ENCODE results near the gene LIAS. TPM values are rescaled to one million over a fixed set of nuclear protein-coding genes. Genes with fewer than 3 reads are reported as not detected.

Gene LIAS
- total and polyA plus RNA-seq, 2 donors (not counting 1 experiment from before 2014, with no cell fraction given) = 12.0 to 20.9 TPM

GRCh38 chr4:39476187-39476895, 17.5 kb downstream of the LIAS start:
- CTCF ChIA-PET = interaction anchor here (1.1 kb wide), 1 partner anchor 171 kb away, joined by 3 read pairs; no protein-coding TSS in a partner anchor
- no peak overlapping the region for H3K9ac ChIP-seq (ENCODE audit: low read length)
- no peak overlapping the region for H3K4me3 ChIP-seq (ENCODE audit: control extremely low read depth in 1 of 5, extremely low read depth in 1 of 5, insufficient read depth in 1 of 5, low read depth in 2 of 5, low read length in 4 of 5)
- no peaks in the 10 kb centered on the region for H3K27me3 Mint-ChIP-seq
- intact Hi-C loops (cut with micrococcal nuclease) = no loop called here
- H3K27ac Mint-ChIP-seq = no peak overlapping the region
- POLR2A ChIA-PET = no interaction called here
- H3K4me2 ChIP-seq (replicated peaks; ENCODE audit: low read depth, low read length, poor library complexity, severe bottlenecking) = no peak overlapping the region
- no peaks in the 10 kb centered on the region for H3K79me2 ChIP-seq (ENCODE audit: control insufficient read depth, insufficient read depth, low read length)
- no peak overlapping the region for H3K27ac ChIP-seq (ENCODE audit: low read length in 2 of 2)
- H4K20me1 ChIP-seq (ENCODE audit: control insufficient read depth, insufficient read depth, low read length, poor library complexity, severe bottlenecking) = no peaks in the 10 kb centered on the region
- no peak overlapping the region for H2AFZ ChIP-seq (ENCODE audit: insufficient read depth, low read depth, low read length, poor library complexity, severe bottlenecking)
- peaks cover 0 to 1% of the 10 kb centered on the region in 2 experiments for H3K36me3 ChIP-seq (replicated peaks in 1 of 2; ENCODE audit: control extremely low read depth in 1 of 2, control insufficient read depth in 1 of 2, extremely low read depth in 1 of 2, insufficient read depth in 2 of 2, low read length in 1 of 2)
- no peaks in the 10 kb centered on the region for H3K4me1 ChIP-seq (ENCODE audit: control insufficient read depth in 2 of 2, insufficient read depth in 2 of 2, low read length in 2 of 2)
- 100% methylated on average over 2 of the region's 5 CpGs for WGBS (ENCODE audit: insufficient coverage)
- DNase-seq (no peak), ATAC-seq (ENCODE audit: low read depth) (no peak)
- no peaks in the 10 kb centered on the region for H3K9me3 Mint-ChIP-seq (ENCODE audit: insufficient read depth)
- H3K9me3 ChIP-seq (ENCODE audit: control extremely low read depth in 1 of 3, control insufficient read depth in 2 of 3, insufficient read depth in 1 of 3, low read length in 2 of 3) = no peaks in the 10 kb centered on the region
- no peak overlapping the region for H3K4me3 Mint-ChIP-seq
- no peaks in the 10 kb centered on the region for H3K27me3 ChIP-seq (replicated peaks in 1 of 4; ENCODE audit: control extremely low read depth in 1 of 4, control insufficient read depth in 3 of 4, insufficient read depth in 4 of 4, low read length in 3 of 4)
- no peak for TF ChIP-seq CTCF (IDR thresholded peaks at IDR 0.05)
- H3K4me1 Mint-ChIP-seq = no peaks in the 10 kb centered on the region

- CTCF ChIA-PET = interaction anchor here (2.2 kb wide), 1 partner anchor 11 kb away, joined by 8 read pairs; no protein-coding TSS in a partner anchor
- H3K9me3 Mint-ChIP-seq (ENCODE audit: insufficient read depth) = no peaks in the 10 kb centered on the region
- Histone ChIP-seq H4K20me1 (ENCODE audit: control insufficient read depth, insufficient read depth, low read length, poor library complexity, severe bottlenecking) (no peaks in the 10 kb centered on the region), H3K36me3 (replicated peaks in 1 of 2; ENCODE audit: control extremely low read depth in 1 of 2, control insufficient read depth in 1 of 2, extremely low read depth in 1 of 2, insufficient read depth in 2 of 2, low read length in 1 of 2) (no peaks in the 10 kb centered on the region), H3K9me3 (ENCODE audit: control extremely low read depth in 1 of 3, control insufficient read depth in 2 of 3, insufficient read depth in 1 of 3, low read length in 2 of 3) (peaks cover 0 to 18% (median 6%) of the 10 kb centered on the region in 3 donors), H3K79me2 (ENCODE audit: control insufficient read depth, insufficient read depth, low read length) (no peaks in the 10 kb centered on the region), H3K4me2 (replicated peaks; ENCODE audit: low read depth, low read length, poor library complexity, severe bottlenecking) (no peak overlapping the region), H3K27ac (ENCODE audit: low read length in 2 of 2) (no peak overlapping the region), H3K4me3 (ENCODE audit: control extremely low read depth in 1 of 5, extremely low read depth in 1 of 5, insufficient read depth in 1 of 5, low read depth in 2 of 5, low read length in 4 of 5) (no peak overlapping the region), H3K4me1 (ENCODE audit: control insufficient read depth in 2 of 2, insufficient read depth in 2 of 2, low read length in 2 of 2) (no peaks in the 10 kb centered on the region), H2AFZ (ENCODE audit: insufficient read depth, low read depth, low read length, poor library complexity, severe bottlenecking) (no peak overlapping the region), H3K27me3 (replicated peaks in 1 of 4; ENCODE audit: control extremely low read depth in 1 of 4, control insufficient read depth in 3 of 4, insufficient read depth in 4 of 4, low read length in 3 of 4) (no peaks in the 10 kb centered on the region), H3K9ac (ENCODE audit: low read length) (no peak overlapping the region)
- intact Hi-C loops (cut with micrococcal nuclease) = no loop called here
- POLR2A ChIA-PET = no interaction called here
- WGBS (ENCODE audit: insufficient coverage) = 98% methylated on average over 27 of the region's 27 CpGs
- H3K27ac Mint-ChIP-seq = no peak overlapping the region
- H3K4me3 Mint-ChIP-seq = no peak overlapping the region
- ATAC-seq (ENCODE audit: low read depth) = no peak
- DNase-seq = no peak
- TF ChIP-seq CTCF (IDR thresholded peaks at IDR 0.05) (no peak), EZH2 (IDR thresholded peaks at IDR 0.05; ENCODE audit: borderline replicate concordance, insufficient read depth, low read depth, low read length, poor library complexity, severe bottlenecking) (no peak)
- no peaks in the 10 kb centered on the region for H3K27me3 Mint-ChIP-seq
- no peaks in the 10 kb centered on the region for H3K4me1 Mint-ChIP-seq
Measured at GRCh38 chr4:39480251-39480650, 21.4 kb downstream of the LIAS start.
